CD14-positive monocyte (primary cell): ENCODE measurements around the gene ISG15. TPM values are rescaled to one million over a fixed set of nuclear protein-coding genes. Genes with fewer than 3 reads are reported as not detected.
"Not testable (repeated sequence)": the region's sequence is repeated elsewhere in the genome, so short reads cannot be mapped to it uniquely, and the experiment has no call there.

Source experiments
- DNase-seq, 3 donors: peaks; one replicate each; pipeline ENCODE4 v3.0.0-alpha.2; 2011 to 2022
- H2AFZ ChIP-seq: 2 replicates; pipeline ENCODE4 v1.6.0; 2012; ENCODE audit warnings: mild to moderate bottlenecking, low read depth, low read length, inconsistent platforms; ENCODE audit not compliant: insufficient read depth, poor library complexity, severe bottlenecking
- H3K27ac ChIP-seq, 2 donors: 1 replicate in 1 of 2; 2 replicates in 1 of 2; pipeline ENCODE4 v1.5.1; 2012 to 2013; ENCODE audit warnings: low read length in 2 of 2, control low read depth in 1 of 2, inconsistent platforms in 1 of 2, low read depth in 1 of 2, mild to moderate bottlenecking in 1 of 2
- H3K27me3 ChIP-seq, 2 donors: one replicate each; pipeline versions ENCODE4 v1.6.0 to v1.6.1; 2011 to 2013; ENCODE audit warnings: low read length in 2 of 2; ENCODE audit not compliant: control insufficient read depth in 2 of 2, insufficient read depth in 2 of 2
- H3K36me3 ChIP-seq, 2 donors: replicated peaks in 1 of 2; 1 replicate in 1 of 2; 2 replicates in 1 of 2; pipeline versions ENCODE4 v1.5.1 to v1.6.1; 2012 to 2013; ENCODE audit warnings: low read length in 2 of 2, control low read depth in 1 of 2, inconsistent platforms in 1 of 2, mild to moderate bottlenecking in 1 of 2; ENCODE audit not compliant: insufficient read depth in 2 of 2, control insufficient read depth in 1 of 2
- H3K4me1 ChIP-seq, 2 donors: 1 replicate in 1 of 2; 2 replicates in 1 of 2; pipeline versions ENCODE4 v1.5.1 to v1.6.1; 2012 to 2013; ENCODE audit warnings: low read length in 2 of 2, control low read depth in 1 of 2, inconsistent platforms in 1 of 2, mild to moderate bottlenecking in 1 of 2, moderate library complexity in 1 of 2; ENCODE audit not compliant: insufficient read depth in 2 of 2, control insufficient read depth in 1 of 2
- H3K4me2 ChIP-seq: replicated peaks from 2 replicates; pipeline ENCODE3; 2012; ENCODE audit warnings: low read length, moderate library complexity, mild to moderate bottlenecking; ENCODE audit not compliant: poor library complexity, severe bottlenecking; ENCODE audit errors: extremely low read depth
- H3K4me3 ChIP-seq, 3 experiments: fragments of 200-600 bp in 1 of 3; sonication (generic) in 1 of 3; replicated peaks in 1 of 3; 1 replicate in 2 of 3; 2 replicates in 1 of 3; pipeline ENCODE4 v1.5.1; 2011 to 2013; ENCODE audit warnings: low read length in 3 of 3, mild to moderate bottlenecking in 3 of 3, control low read depth in 2 of 3, low read depth in 2 of 3, inconsistent platforms in 1 of 3, moderate library complexity in 1 of 3
- H3K79me2 ChIP-seq: 2 replicates; pipeline ENCODE4 v1.6.0; 2012; ENCODE audit warnings: mild to moderate bottlenecking, control low read depth, inconsistent platforms, low read length, moderate library complexity; ENCODE audit not compliant: insufficient read depth
- H3K9ac ChIP-seq: 2 replicates; pipeline ENCODE4 v1.6.0; 2017; ENCODE audit warnings: low read length, mild to moderate bottlenecking; ENCODE audit not compliant: insufficient read depth, poor library complexity, severe bottlenecking
- H3K9me3 ChIP-seq, 2 donors: replicated peaks in 1 of 2; 1 replicate in 1 of 2; 2 replicates in 1 of 2; pipeline versions ENCODE4 v1.5.1 to v1.6.1; 2012 to 2013; ENCODE audit warnings: low read length in 2 of 2, control low read depth in 1 of 2; ENCODE audit not compliant: control insufficient read depth in 1 of 2, insufficient read depth in 1 of 2
- H4K20me1 ChIP-seq: 2 replicates; pipeline ENCODE4 v1.6.0; 2012; ENCODE audit warnings: mild to moderate bottlenecking, low read length, control low read depth, moderate library complexity; ENCODE audit not compliant: insufficient read depth
- H3K27ac Mint-ChIP-seq, 7 donors: one replicate each; pipeline ENCODE4 v1.8.0; 2020; ENCODE audit warnings: mild to moderate bottlenecking in 7 of 7, mixed read lengths in 7 of 7, moderate library complexity in 6 of 7, inconsistent platforms in 2 of 7
- H3K27me3 Mint-ChIP-seq, 3 donors: one replicate each; pipeline ENCODE4 v1.8.0; 2021 to 2022; ENCODE audit warnings: low read depth in 3 of 3, mild to moderate bottlenecking in 3 of 3, mixed read lengths in 3 of 3, moderate library complexity in 3 of 3, inconsistent platforms in 1 of 3
- H3K36me3 Mint-ChIP-seq, 2 donors: one replicate each; pipeline ENCODE4 v1.8.0; 2020; ENCODE audit warnings: mixed read lengths in 2 of 2, inconsistent platforms in 1 of 2, mild to moderate bottlenecking in 1 of 2
- H3K4me1 Mint-ChIP-seq: one replicate; pipeline ENCODE4 v1.8.0; 2020; ENCODE audit warnings: mild to moderate bottlenecking, mixed read lengths
- H3K4me3 Mint-ChIP-seq, 2 donors: one replicate each; pipeline ENCODE4 v1.8.0; 2020; ENCODE audit warnings: mild to moderate bottlenecking in 2 of 2, mixed read lengths in 2 of 2, moderate library complexity in 1 of 2
- H3K9me3 Mint-ChIP-seq, 7 donors: one replicate each; pipeline ENCODE4 v1.8.0; 2020 to 2022; ENCODE audit warnings: mixed read lengths in 7 of 7, mild to moderate bottlenecking in 6 of 7, moderate library complexity in 6 of 7, inconsistent platforms in 2 of 7
- WGBS: methylation state at CpG from one replicate; pipeline ENCODE4 v1.1.5; 2013; ENCODE audit warnings: missing lambda C conversion rate; ENCODE audit not compliant: insufficient coverage; 5-methylcytosine and 5-hydroxymethylcytosine counted together
- intact Hi-C, 2 donors: fragments of 100-400 bp; cut with micrococcal nuclease; formaldehyde crosslinking; loops; one replicate each; pipeline versions ENCODE4 v1.15.0 to v1.15.1; 2023
- polyA plus RNA-seq, 3 donors: library from polyadenylated mRNA; depleted of rRNA in 1 of 3; unstranded in 2 of 3; stranded (reverse) in 1 of 3; fragments of 300-500 nt in 2 of 3; fragments of >200 nt in 1 of 3; fragmentation: Illumina TruSeq in 2 of 3; gene quantifications; 1 replicate in 2 of 3; 2 replicates in 1 of 3; pipeline ENCODE4 v1.2.3, GENCODE V29; 2012 to 2021
- TF ChIP-seq, protein P1 (sequence below): fragments of 200-600 bp; IDR thresholded peaks from one replicate; pipeline ENCODE4 v1.8.0; 2022; ENCODE audit warnings: antibody characterized with exemption, mild to moderate bottlenecking

Gene ISG15
- polyA plus RNA-seq, 3 donors = 128 to 241 (median 145) TPM

DNA sequence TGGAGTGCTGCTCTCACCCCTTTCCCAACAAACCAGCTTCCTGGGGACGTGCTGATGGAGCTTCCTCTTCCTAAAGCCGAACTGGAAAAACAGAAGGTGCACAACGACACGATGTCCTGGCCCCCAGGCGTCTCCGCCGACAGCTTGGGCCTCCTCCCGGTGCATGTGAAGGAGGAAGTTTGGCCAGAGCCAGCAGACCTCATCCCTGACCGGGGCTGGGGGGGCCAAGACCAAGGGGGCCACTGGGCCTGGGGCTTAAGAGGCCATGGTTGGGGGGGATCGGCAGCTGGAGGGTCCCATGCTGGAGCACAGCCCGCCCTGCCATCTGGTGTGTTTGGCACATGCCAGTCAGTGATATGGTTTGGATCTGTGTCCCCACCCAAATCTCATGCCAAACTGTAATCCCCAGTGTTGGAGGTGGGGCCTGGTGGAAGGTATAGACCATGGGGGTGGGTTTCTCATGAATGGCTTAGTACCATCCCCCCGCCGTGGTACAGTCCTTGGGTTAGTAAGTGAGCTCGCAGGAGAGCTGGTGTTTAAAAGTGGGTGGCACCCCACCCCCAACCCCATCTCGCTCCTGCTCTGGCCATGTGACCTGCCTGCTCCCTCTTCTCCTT, 19.8 kb upstream of the ISG15 start:
- Histone ChIP-seq H3K27me3 (peaks cover 16 to 47% of the 10 kb centered on the region in 2 donors), H3K4me2 (no peak overlapping the region), H3K4me3 (no peak overlapping the region), H3K4me1 (no peaks in the 10 kb centered on the region), H3K9me3 (peaks cover 22 to 28% of the 10 kb centered on the region in 2 donors), H4K20me1 (peaks cover 12% of the 10 kb centered on the region), H2AFZ (no peak overlapping the region), H3K9ac (no peak overlapping the region), H3K36me3 (no peaks in the 10 kb centered on the region), H3K27ac (no peak overlapping the region), H3K79me2 (no peaks in the 10 kb centered on the region)
- peak in 1 of 3 donors; percentile 8 for DNase-seq
- Mint-ChIP-seq H3K4me1 (peaks cover 6% of the 10 kb centered on the region), H3K4me3 (no peak overlapping the region), H3K27ac (no peak overlapping the region), H3K9me3 (peaks cover 14 to 37% (median 30%) of the 10 kb centered on the region in 7 donors), H3K27me3 (peaks cover 58 to 81% (median 69%) of the 10 kb centered on the region in 3 donors), H3K36me3 (peaks cover 0 to 2% of the 10 kb centered on the region in 2 donors)
- 68% methylated on average over 12 of the region's 15 CpGs for WGBS
- intact Hi-C loops = no loop called here
- TF ChIP-seq, protein P1, sequence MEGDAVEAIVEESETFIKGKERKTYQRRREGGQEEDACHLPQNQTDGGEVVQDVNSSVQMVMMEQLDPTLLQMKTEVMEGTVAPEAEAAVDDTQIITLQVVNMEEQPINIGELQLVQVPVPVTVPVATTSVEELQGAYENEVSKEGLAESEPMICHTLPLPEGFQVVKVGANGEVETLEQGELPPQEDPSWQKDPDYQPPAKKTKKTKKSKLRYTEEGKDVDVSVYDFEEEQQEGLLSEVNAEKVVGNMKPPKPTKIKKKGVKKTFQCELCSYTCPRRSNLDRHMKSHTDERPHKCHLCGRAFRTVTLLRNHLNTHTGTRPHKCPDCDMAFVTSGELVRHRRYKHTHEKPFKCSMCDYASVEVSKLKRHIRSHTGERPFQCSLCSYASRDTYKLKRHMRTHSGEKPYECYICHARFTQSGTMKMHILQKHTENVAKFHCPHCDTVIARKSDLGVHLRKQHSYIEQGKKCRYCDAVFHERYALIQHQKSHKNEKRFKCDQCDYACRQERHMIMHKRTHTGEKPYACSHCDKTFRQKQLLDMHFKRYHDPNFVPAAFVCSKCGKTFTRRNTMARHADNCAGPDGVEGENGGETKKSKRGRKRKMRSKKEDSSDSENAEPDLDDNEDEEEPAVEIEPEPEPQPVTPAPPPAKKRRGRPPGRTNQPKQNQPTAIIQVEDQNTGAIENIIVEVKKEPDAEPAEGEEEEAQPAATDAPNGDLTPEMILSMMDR = no peak

GRCh38 chr1:994546-994945, 18.8 kb upstream of the ISG15 start:
- peaks cover 8 to 40% (median 30%) of the 10 kb centered on the region in 7 donors for H3K9me3 Mint-ChIP-seq

More at GRCh38 chr1:994546-994945, 18.8 kb upstream of the ISG15 start:
- H3K4me2 ChIP-seq, H3K4me1 ChIP-seq, H3K36me3 Mint-ChIP-seq, H3K9ac ChIP-seq, H3K4me3 ChIP-seq, H3K79me2 ChIP-seq, H3K36me3 ChIP-seq, H3K27ac ChIP-seq, intact Hi-C loops, DNase-seq, H3K4me1 Mint-ChIP-seq, H2AFZ ChIP-seq: not testable (repeated sequence)
- Histone ChIP-seq H4K20me1 (peaks cover 12% of the 10 kb centered on the region), H3K27me3 (peaks cover 19 to 41% of the 10 kb centered on the region in 2 donors), H3K9me3 (peaks cover 22 to 28% of the 10 kb centered on the region in 2 donors)
- Mint-ChIP-seq H3K4me3 (peak overlapping the region in 1 of 2 donors; percentile 70), H3K27ac (peak overlapping the region in 1 of 7 donors; percentile 19), H3K27me3 (peaks cover 50 to 80% (median 66%) of the 10 kb centered on the region in 3 donors)
- WGBS = 75% methylated on average over 2 of the region's 6 CpGs
